Body of pancreas (tissue), 4 donors: ENCODE results near the gene NDUFA13.

Source experiments
- POLR2A ChIP-seq, 3 donors: fragments of 450-650 bp; IDR thresholded peaks; one replicate each; pipeline ENCODE4 v1.6.1; 2016; ENCODE audit warnings: antibody characterized with exemption in 3 of 3, mild to moderate bottlenecking in 2 of 3
- TF ChIP-seq, protein P1 (sequence below), 7 experiments: fragments of 450-650 bp in 4 of 7; fragments of 200-600 bp in 3 of 7; sonication (generic) in 3 of 7; IDR thresholded peaks; one replicate each; pipeline ENCODE4 v1.5.1; 2016 to 2019; ENCODE audit warnings: antibody characterized with exemption in 7 of 7

DNA sequence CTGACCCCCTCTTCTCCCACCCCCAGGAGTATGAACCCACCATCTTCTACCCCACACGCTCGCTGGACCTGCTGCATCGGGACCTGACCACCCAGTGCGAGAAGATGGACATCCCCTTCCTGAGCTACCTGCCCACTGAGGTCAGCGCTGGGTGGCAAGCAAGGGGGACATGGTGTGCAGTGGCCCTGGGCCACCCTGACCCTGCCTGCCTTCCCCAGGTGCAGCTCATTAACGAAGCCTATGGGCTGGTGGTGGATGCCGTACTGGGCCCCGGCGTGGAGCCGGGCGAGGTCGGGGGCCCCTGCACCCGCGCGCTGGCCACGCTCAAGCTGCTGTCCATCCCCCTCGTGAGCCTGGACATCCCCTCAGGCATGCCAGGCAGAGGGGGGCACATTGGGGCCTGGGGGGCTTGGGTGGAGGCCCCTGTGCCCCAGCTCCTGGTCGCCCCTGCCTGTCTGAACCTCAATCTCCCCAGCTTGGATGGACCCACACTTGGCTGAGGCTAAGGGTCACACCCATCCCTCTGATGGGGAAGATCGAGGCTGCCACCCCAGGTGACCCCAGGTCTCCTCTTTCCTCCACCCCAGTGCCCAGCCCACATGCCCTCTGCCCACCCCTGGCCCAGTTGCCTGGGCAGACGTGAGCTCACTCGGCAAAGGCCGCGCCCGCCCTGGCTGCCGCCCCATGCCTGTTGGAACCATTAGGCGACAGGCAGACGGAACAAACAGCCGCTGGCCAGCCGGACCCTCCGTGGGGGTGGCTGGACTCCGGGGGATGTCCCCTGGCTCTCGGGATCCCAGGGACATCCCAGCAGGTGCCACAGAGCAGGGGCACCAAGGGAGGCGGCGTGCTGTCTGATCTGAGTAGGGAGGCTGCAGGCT lies 19.5 kb downstream of the NDUFA13 start:
- TF ChIP-seq, protein P1, sequence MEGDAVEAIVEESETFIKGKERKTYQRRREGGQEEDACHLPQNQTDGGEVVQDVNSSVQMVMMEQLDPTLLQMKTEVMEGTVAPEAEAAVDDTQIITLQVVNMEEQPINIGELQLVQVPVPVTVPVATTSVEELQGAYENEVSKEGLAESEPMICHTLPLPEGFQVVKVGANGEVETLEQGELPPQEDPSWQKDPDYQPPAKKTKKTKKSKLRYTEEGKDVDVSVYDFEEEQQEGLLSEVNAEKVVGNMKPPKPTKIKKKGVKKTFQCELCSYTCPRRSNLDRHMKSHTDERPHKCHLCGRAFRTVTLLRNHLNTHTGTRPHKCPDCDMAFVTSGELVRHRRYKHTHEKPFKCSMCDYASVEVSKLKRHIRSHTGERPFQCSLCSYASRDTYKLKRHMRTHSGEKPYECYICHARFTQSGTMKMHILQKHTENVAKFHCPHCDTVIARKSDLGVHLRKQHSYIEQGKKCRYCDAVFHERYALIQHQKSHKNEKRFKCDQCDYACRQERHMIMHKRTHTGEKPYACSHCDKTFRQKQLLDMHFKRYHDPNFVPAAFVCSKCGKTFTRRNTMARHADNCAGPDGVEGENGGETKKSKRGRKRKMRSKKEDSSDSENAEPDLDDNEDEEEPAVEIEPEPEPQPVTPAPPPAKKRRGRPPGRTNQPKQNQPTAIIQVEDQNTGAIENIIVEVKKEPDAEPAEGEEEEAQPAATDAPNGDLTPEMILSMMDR (IDR thresholded peaks at IDR 0.05) = no peak
- TF ChIP-seq POLR2A (IDR thresholded peaks at IDR 0.05) = no peak
